K562 (cell line): ENCODE measurements around the gene SPAG7. TPM values are rescaled to one million over a fixed set of nuclear protein-coding genes. Genes with fewer than 3 reads are reported as not detected.

Experiments
- BRD9 ChIP-seq: fragments of 450-650 bp; IDR thresholded peaks from 2 replicates; pipeline ENCODE4 v1.6.1; 2018; ENCODE audit warnings: low read depth; ENCODE audit not compliant: partially characterized antibody
- ETV6 ChIP-seq, 3 experiments: fragments of 150-350 bp in 1 of 3; sonication (generic) in 1 of 3; formaldehyde crosslinking in 1 of 3; IDR thresholded peaks; 2 replicates each; pipeline versions ENCODE4 v1.6.1 to v1.8.0; 2014 to 2022; ENCODE audit warnings: borderline replicate concordance in 2 of 3, low read depth in 2 of 3, antibody characterized with exemption in 1 of 3, low read length in 1 of 3, mild to moderate bottlenecking in 1 of 3, missing genetic modification reagents in 1 of 3
- EZH2 ChIP-seq: IDR thresholded peaks from 2 replicates; pipeline ENCODE4 v1.6.1; 2012; ENCODE audit warnings: low read depth, mild to moderate bottlenecking, inconsistent platforms, low read length, borderline replicate concordance
- HCFC1 ChIP-seq: IDR thresholded peaks from 2 replicates; pipeline ENCODE4 v1.6.1; 2012; ENCODE audit warnings: low read depth, low read length, improper control_type of control experiment
- HNRNPL ChIP-seq: fragments of 200-400 bp; formaldehyde crosslinking; IDR thresholded peaks from 2 replicates; pipeline ENCODE4 v1.6.1; 2017; ENCODE audit warnings: low read depth, mild to moderate bottlenecking, low read length
- MCM5 ChIP-seq: fragments of 450-650 bp; IDR thresholded peaks from 2 replicates; pipeline ENCODE4 v1.6.1; 2016; ENCODE audit warnings: low read depth
- NFRKB ChIP-seq: fragments of 450-650 bp; IDR thresholded peaks from 2 replicates; pipeline ENCODE4 v1.6.1; 2016; ENCODE audit warnings: low read depth
- POLR2H ChIP-seq: IDR thresholded peaks from 2 replicates; pipeline ENCODE4 v1.6.1; 2016; ENCODE audit warnings: missing genetic modification characterization, low read depth, mild to moderate bottlenecking, control low read depth, missing compliant biosample characterization, moderate library complexity
- POLR3A ChIP-seq: IDR thresholded peaks from 2 replicates; pipeline ENCODE4 v1.6.1; 2011; ENCODE audit warnings: borderline replicate concordance, mild to moderate bottlenecking, moderate library complexity; ENCODE audit not compliant: insufficient read length, insufficient read depth; ENCODE audit errors: extremely low read depth
- POLR3G ChIP-seq: IDR thresholded peaks from 2 replicates; pipeline ENCODE4 v1.6.1; 2011; ENCODE audit not compliant: insufficient read length, insufficient replicate concordance; ENCODE audit errors: extremely low read depth
- SLC30A9 ChIP-seq: fragments of 250-450 bp; sonication (Bioruptor Pico); IDR thresholded peaks from 2 replicates; pipeline ENCODE4 v1.8.0; 2022; ENCODE audit warnings: mild to moderate bottlenecking, moderate library complexity
- SMAD2 ChIP-seq: fragments of 150-350 bp; IDR thresholded peaks from 2 replicates; pipeline ENCODE4 v1.6.1; 2014; ENCODE audit warnings: low read depth, mild to moderate bottlenecking, low read length
- SRSF7 ChIP-seq: fragments of 200-400 bp; formaldehyde crosslinking; optimal IDR thresholded peaks from 2 replicates; pipeline ENCODE3; 2017; ENCODE audit warnings: mild to moderate bottlenecking, low read depth, low read length
- SRSF9 ChIP-seq: fragments of 200-400 bp; formaldehyde crosslinking; IDR thresholded peaks from 2 replicates; pipeline ENCODE4 v1.6.1; 2017; ENCODE audit warnings: low read depth, low read length, borderline replicate concordance
- TAF15 ChIP-seq: fragments of 200-400 bp; formaldehyde crosslinking; IDR thresholded peaks from 2 replicates; pipeline ENCODE4 v1.6.1; 2017; ENCODE audit warnings: mild to moderate bottlenecking, low read depth, low read length, moderate library complexity
- TEAD1 ChIP-seq, 2 experiments: fragments of 450-650 bp in 1 of 2; sonication (generic) in 1 of 2; formaldehyde crosslinking; IDR thresholded peaks; 2 replicates each; pipeline versions ENCODE4 v1.4.0 to v1.8.0; 2020 to 2022; ENCODE audit warnings: mild to moderate bottlenecking in 2 of 2, missing genetic modification reagents in 1 of 2
- ZNF445 ChIP-seq: fragments of 250-450 bp; sonication (Bioruptor Pico); IDR thresholded peaks from 2 replicates; pipeline ENCODE4 v1.4.0; 2020; ENCODE audit warnings: low read depth, mild to moderate bottlenecking, moderate library complexity
- polyA plus RNA-seq, 8 experiments: library from polyadenylated mRNA; depleted of rRNA in 4 of 8; stranded (reverse) in 5 of 8; unstranded in 3 of 8; fragments of >200 nt; fragmentation: Nextera tagmentation in 2 of 8; fragmentation: Illumina TruSeq in 1 of 8; extraction: Ambion mirVana in 2 of 8; extraction: Trizol in 1 of 8; gene quantifications; 2 replicates each; pipeline versions ENCODE4 v1.2.1 to v1.2.3, GENCODE V29; 2011 to 2014; ENCODE audit warnings: inconsistent platforms in 1 of 8, missing spikeins in 1 of 8
- total RNA-seq, 7 experiments: library from RNA; depleted of rRNA in 6 of 7; stranded (reverse); fragments of >200 nt in 6 of 7; fragmentation: Illumina TruSeq in 2 of 7; extraction: Trizol in 2 of 7; gene quantifications; 2 replicates each; pipeline versions ENCODE4 v1.2.1 to v1.2.3, GENCODE V29; 2011 to 2021; ENCODE audit warnings: low replicate concordance in 1 of 7
- TF ChIP-seq, protein P1 (sequence below), 2 experiments: fragments of 450-650 bp; conservative IDR thresholded peaks; 2 replicates each; pipeline ENCODE4 v1.6.1; 2017; ENCODE audit warnings: mild to moderate bottlenecking in 2 of 2, moderate library complexity in 2 of 2
- TF ChIP-seq, protein P2 (sequence below): fragments of 450-650 bp; IDR thresholded peaks from one replicate; pipeline ENCODE4 v1.6.1; 2018; ENCODE audit warnings: mild to moderate bottlenecking, moderate library complexity; ENCODE audit not compliant: partially characterized antibody
- TF ChIP-seq, protein P3 (sequence below), 2 experiments: fragments of 150-350 bp in 1 of 2; IDR thresholded peaks; 2 replicates each; pipeline ENCODE4 v1.6.1; 2012 to 2016; ENCODE audit warnings: low read depth in 2 of 2, low read length in 2 of 2, mild to moderate bottlenecking in 1 of 2, moderate library complexity in 1 of 2

The SPAG7 gene
- total and polyA plus RNA-seq, 9 of the 15 experiments (the other 6 are each of a cell fraction or from before 2014, with no cell fraction given), result 5.6 to 53.5 (median 36.3) TPM

GRCh38 chr17:4947411-4948165, 20.0 kb downstream of the SPAG7 start (continued):
- TF ChIP-seq, protein P1, sequence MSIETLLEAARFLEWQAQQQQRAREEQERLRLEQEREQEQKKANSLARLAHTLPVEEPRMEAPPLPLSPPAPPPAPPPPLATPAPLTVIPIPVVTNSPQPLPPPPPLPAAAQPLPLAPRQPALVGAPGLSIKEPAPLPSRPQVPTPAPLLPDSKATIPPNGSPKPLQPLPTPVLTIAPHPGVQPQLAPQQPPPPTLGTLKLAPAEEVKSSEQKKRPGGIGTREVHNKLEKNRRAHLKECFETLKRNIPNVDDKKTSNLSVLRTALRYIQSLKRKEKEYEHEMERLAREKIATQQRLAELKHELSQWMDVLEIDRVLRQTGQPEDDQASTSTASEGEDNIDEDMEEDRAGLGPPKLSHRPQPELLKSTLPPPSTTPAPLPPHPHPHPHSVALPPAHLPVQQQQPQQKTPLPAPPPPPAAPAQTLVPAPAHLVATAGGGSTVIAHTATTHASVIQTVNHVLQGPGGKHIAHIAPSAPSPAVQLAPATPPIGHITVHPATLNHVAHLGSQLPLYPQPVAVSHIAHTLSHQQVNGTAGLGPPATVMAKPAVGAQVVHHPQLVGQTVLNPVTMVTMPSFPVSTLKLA (conservative IDR thresholded peaks at IDR 0.05), result peak in 1 of 2 experiments; percentile 67
- TF ChIP-seq, protein P2, sequence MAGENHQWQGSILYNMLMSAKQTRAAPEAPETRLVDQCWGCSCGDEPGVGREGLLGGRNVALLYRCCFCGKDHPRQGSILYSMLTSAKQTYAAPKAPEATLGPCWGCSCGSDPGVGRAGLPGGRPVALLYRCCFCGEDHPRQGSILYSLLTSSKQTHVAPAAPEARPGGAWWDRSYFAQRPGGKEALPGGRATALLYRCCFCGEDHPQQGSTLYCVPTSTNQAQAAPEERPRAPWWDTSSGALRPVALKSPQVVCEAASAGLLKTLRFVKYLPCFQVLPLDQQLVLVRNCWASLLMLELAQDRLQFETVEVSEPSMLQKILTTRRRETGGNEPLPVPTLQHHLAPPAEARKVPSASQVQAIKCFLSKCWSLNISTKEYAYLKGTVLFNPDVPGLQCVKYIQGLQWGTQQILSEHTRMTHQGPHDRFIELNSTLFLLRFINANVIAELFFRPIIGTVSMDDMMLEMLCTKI, result no peak
- TF ChIP-seq SMAD2 (no peak), MCM5 (no peak), SRSF7 (no peak), HNRNPL (peak; percentile 84), NFRKB (peak; percentile 23; the same call in 1 of the 2 replicates), SLC30A9 (CRISPR knock-in tag) (no peak), POLR2H (tag) (0 out of 2 replicates have a peak, but pooled peaks have one; percentile 33), ETV6 (IDR thresholded peaks at IDR 0.05; ENCODE audit: borderline replicate concordance in 1 of 2, low read depth in 2 of 2, low read length in 1 of 2) (no peak), ETV6 (CRISPR knock-in tag; IDR thresholded peaks at IDR 0.05; ENCODE audit: borderline replicate concordance) (no peak), EZH2 (no peak), POLR3G (no peak), TEAD1 (CRISPR knock-in tag; IDR thresholded peaks at IDR 0.05) (0 out of 4 replicates have a peak, but pooled peaks of 1 of the 2 experiments have one; percentile 27), BRD9 (no peak), TAF15 (no peak), POLR3A (no peak), ZNF445 (no peak), SRSF9 (no peak), HCFC1 (no peak)
- TF ChIP-seq, protein P3, sequence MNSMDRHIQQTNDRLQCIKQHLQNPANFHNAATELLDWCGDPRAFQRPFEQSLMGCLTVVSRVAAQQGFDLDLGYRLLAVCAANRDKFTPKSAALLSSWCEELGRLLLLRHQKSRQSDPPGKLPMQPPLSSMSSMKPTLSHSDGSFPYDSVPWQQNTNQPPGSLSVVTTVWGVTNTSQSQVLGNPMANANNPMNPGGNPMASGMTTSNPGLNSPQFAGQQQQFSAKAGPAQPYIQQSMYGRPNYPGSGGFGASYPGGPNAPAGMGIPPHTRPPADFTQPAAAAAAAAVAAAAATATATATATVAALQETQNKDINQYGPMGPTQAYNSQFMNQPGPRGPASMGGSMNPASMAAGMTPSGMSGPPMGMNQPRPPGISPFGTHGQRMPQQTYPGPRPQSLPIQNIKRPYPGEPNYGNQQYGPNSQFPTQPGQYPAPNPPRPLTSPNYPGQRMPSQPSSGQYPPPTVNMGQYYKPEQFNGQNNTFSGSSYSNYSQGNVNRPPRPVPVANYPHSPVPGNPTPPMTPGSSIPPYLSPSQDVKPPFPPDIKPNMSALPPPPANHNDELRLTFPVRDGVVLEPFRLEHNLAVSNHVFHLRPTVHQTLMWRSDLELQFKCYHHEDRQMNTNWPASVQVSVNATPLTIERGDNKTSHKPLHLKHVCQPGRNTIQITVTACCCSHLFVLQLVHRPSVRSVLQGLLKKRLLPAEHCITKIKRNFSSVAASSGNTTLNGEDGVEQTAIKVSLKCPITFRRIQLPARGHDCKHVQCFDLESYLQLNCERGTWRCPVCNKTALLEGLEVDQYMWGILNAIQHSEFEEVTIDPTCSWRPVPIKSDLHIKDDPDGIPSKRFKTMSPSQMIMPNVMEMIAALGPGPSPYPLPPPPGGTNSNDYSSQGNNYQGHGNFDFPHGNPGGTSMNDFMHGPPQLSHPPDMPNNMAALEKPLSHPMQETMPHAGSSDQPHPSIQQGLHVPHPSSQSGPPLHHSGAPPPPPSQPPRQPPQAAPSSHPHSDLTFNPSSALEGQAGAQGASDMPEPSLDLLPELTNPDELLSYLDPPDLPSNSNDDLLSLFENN (IDR thresholded peaks at IDR 0.05; ENCODE audit: low read depth in 2 of 2, low read length in 2 of 2), result no peak
